ENCODE results near the gene CCL13.

DNA sequence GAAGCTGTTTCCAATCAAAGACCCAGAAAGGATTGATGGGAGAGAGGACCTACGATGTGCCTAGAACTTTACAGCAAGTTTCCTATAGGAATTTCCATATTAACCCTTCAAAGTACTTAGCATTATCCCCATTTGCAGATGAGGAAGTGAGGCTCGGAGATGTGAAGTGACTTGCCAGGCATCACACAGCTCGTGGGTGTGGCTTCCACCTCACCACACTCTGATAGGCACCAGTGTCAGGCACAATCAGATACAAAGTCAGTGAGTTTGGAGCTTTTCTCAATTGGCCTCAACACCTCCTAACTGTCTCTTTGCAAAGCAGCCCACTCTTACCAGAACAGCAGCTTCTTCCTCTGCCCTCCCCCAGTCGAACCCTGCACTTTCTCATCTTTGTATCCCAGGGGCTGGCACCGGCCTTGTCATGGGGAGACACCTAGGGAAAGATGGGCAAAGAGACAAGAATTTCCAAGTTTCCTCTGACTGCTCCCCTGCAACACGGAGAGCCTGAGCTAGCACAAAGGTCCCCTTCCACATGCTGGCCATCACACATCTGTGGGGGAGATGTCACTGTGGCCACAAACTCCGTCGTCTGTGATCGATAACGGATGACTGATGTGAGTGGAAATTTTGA, 44.1 kb downstream of the CCL13 start:
- TF ChIP-seq, protein P1, sequence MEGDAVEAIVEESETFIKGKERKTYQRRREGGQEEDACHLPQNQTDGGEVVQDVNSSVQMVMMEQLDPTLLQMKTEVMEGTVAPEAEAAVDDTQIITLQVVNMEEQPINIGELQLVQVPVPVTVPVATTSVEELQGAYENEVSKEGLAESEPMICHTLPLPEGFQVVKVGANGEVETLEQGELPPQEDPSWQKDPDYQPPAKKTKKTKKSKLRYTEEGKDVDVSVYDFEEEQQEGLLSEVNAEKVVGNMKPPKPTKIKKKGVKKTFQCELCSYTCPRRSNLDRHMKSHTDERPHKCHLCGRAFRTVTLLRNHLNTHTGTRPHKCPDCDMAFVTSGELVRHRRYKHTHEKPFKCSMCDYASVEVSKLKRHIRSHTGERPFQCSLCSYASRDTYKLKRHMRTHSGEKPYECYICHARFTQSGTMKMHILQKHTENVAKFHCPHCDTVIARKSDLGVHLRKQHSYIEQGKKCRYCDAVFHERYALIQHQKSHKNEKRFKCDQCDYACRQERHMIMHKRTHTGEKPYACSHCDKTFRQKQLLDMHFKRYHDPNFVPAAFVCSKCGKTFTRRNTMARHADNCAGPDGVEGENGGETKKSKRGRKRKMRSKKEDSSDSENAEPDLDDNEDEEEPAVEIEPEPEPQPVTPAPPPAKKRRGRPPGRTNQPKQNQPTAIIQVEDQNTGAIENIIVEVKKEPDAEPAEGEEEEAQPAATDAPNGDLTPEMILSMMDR (conservative IDR thresholded peaks at IDR 0.05), result no peak
- no peak for TF ChIP-seq EZH2 (IDR thresholded peaks at IDR 0.05; ENCODE audit: low read depth)
